ENCODE measurements around the gene PRIMPOL.

DNA sequence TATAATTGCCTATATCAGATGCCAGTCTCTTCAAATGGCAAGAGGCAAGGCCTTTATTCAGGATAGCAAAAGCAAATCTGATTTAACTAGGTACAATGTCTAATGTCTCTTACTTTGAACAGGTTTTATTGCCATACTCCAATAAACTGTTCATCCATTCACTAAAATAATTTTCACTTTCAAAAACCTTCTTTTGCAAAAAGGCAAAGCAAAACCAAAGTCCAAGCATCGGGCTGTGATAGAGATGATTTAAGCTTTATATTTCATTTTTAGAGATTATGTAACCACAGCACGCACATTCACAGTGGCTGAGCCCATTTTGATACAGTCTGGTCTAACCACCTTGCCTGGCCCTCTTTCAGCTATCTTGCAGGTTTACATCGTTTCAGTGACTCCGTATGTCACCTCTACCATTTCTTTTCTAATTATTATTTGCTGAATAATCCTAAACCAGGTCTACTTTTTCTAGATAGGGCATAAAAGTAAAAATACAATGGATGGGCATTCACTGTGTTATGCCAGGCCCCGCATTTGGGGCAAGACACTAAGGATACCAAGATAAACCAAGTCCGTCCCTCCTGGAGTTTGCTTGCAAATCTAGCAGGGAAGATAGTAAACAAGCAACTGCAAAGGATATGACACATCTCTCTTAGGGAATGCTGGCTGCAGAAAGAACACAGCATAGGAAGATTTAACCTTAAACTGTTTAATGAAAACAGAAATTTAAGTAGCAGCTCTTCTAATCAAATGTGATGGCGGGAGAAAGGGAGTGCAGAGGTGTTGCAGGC, 2.1 kb upstream of the PRIMPOL start:
- TF ChIP-seq, protein P1, sequence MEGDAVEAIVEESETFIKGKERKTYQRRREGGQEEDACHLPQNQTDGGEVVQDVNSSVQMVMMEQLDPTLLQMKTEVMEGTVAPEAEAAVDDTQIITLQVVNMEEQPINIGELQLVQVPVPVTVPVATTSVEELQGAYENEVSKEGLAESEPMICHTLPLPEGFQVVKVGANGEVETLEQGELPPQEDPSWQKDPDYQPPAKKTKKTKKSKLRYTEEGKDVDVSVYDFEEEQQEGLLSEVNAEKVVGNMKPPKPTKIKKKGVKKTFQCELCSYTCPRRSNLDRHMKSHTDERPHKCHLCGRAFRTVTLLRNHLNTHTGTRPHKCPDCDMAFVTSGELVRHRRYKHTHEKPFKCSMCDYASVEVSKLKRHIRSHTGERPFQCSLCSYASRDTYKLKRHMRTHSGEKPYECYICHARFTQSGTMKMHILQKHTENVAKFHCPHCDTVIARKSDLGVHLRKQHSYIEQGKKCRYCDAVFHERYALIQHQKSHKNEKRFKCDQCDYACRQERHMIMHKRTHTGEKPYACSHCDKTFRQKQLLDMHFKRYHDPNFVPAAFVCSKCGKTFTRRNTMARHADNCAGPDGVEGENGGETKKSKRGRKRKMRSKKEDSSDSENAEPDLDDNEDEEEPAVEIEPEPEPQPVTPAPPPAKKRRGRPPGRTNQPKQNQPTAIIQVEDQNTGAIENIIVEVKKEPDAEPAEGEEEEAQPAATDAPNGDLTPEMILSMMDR (IDR thresholded peaks at IDR 0.05) = no peak
- no peak for TF ChIP-seq POLR2A (IDR thresholded peaks at IDR 0.05)
